ENCODE data around the gene TFR2. TPM values are rescaled to one million over a fixed set of nuclear protein-coding genes. Genes with fewer than 3 reads are reported as not detected.

TFR2 gene
- total and polyA plus RNA-seq, 5 donors from 2014 or later, result 1.2 to 8.0 (median 1.5) TPM

DNA sequence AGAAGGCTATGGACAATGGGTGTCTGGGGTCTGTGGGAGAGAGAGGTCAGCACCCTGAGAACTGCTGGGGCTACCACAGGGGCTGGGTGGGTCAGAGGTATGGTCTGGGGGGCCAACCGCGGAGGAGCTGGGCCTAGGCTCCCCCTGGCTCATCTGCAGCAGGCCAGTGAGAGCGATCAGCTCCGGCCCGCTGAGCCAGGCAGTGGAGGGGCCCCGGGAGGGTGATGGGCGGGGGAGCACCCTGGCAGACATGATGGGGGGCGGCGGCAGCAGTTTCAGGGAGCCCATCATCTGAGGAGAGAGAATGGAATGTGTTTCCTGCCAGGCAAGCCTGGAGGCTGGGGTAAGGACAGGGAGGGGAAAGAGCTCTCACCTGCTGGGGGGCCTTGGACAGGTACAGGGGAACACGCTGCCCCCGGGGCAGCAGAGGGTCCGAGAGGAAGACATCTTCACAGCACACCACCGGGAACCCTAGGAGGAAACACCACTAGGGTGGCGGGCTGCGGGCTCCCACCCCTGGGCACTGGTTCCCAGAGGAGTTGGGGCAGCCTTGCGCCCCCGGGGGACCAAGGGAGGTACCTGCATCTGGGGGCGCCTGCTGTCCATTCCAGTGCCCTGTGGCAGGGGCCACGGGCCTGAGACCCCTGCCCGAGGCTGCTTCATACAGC is 68.9 kb downstream of the TFR2 start:
- H3K9me3 Mint-ChIP-seq, result no peaks in the 10 kb centered on the region
- Histone ChIP-seq H3K36me3 (ENCODE audit: control insufficient read depth, insufficient read depth, low read length) (peaks cover 33% of the 10 kb centered on the region), H3K4me3 (ENCODE audit: low read depth, low read length) (no peak overlapping the region), H3K4me1 (ENCODE audit: control insufficient read depth, insufficient read depth, low read length, poor library complexity, severe bottlenecking) (peaks cover 44% of the 10 kb centered on the region), H3K9me3 (ENCODE audit: control insufficient read depth in 2 of 2, low read length in 2 of 2) (no peaks in the 10 kb centered on the region), H3K27ac (ENCODE audit: insufficient read depth, low read length, poor library complexity, severe bottlenecking) (no peak overlapping the region), H3K27me3 (ENCODE audit: control insufficient read depth, insufficient read depth, low read length) (no peaks in the 10 kb centered on the region)
- ATAC-seq (ENCODE audit: low read depth in 2 of 2) (no peak), DNase-seq (no peak)
- H3K4me1 Mint-ChIP-seq, result peaks cover 0 to 46% (median 19%) of the 10 kb centered on the region in 4 donors
- peak overlapping the region; percentile 41 to 87 (median 65) for H3K4me3 Mint-ChIP-seq
- peaks cover 10% of the 10 kb centered on the region for H3K36me3 Mint-ChIP-seq
- H3K27ac Mint-ChIP-seq, result peak overlapping the region in 2 of 3 donors; percentile 62 to 69
- H3K27me3 Mint-ChIP-seq, result peaks cover 12% of the 10 kb centered on the region

DNA sequence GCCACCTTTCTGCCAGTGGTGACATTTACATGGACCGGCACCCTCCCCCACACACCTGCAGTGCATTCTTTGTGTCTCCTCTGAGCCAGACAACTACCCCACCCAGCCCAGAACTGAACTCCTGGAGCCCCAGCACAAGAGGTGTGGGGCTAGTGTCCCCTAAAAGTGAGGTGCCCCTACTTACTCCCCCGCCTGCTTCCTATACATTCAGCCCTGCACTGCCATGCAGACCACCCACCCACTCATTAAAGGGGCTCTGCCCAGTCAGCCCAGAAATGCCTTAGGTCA is 69.6 kb downstream of the TFR2 start:
- no peaks in the 10 kb centered on the region for H3K9me3 Mint-ChIP-seq
- no peaks in the 10 kb centered on the region for H3K9me3 ChIP-seq (ENCODE audit: control insufficient read depth in 2 of 2, low read length in 2 of 2)
- H3K4me3 ChIP-seq (ENCODE audit: low read depth, low read length), result no peak overlapping the region
- H3K36me3 ChIP-seq (ENCODE audit: control insufficient read depth, insufficient read depth, low read length), result peaks cover 27% of the 10 kb centered on the region
- H3K27ac ChIP-seq (ENCODE audit: insufficient read depth, low read length, poor library complexity, severe bottlenecking), result no peak overlapping the region
- no peak for ATAC-seq (ENCODE audit: low read depth in 2 of 2)
- peak overlapping the region in 2 of 3 donors; percentile 62 to 69 for H3K27ac Mint-ChIP-seq
- H3K4me1 Mint-ChIP-seq, result peaks cover 0 to 49% (median 20%) of the 10 kb centered on the region in 4 donors
- no peaks in the 10 kb centered on the region for H3K27me3 ChIP-seq (ENCODE audit: control insufficient read depth, insufficient read depth, low read length)
- H3K4me1 ChIP-seq (ENCODE audit: control insufficient read depth, insufficient read depth, low read length, poor library complexity, severe bottlenecking), result peaks cover 44% of the 10 kb centered on the region
- no peak for DNase-seq
- H3K4me3 Mint-ChIP-seq, result peak overlapping the region; percentile 41 to 87 (median 65)
- peaks cover 10% of the 10 kb centered on the region for H3K36me3 Mint-ChIP-seq
- H3K27me3 Mint-ChIP-seq, result peaks cover 12% of the 10 kb centered on the region

DNA sequence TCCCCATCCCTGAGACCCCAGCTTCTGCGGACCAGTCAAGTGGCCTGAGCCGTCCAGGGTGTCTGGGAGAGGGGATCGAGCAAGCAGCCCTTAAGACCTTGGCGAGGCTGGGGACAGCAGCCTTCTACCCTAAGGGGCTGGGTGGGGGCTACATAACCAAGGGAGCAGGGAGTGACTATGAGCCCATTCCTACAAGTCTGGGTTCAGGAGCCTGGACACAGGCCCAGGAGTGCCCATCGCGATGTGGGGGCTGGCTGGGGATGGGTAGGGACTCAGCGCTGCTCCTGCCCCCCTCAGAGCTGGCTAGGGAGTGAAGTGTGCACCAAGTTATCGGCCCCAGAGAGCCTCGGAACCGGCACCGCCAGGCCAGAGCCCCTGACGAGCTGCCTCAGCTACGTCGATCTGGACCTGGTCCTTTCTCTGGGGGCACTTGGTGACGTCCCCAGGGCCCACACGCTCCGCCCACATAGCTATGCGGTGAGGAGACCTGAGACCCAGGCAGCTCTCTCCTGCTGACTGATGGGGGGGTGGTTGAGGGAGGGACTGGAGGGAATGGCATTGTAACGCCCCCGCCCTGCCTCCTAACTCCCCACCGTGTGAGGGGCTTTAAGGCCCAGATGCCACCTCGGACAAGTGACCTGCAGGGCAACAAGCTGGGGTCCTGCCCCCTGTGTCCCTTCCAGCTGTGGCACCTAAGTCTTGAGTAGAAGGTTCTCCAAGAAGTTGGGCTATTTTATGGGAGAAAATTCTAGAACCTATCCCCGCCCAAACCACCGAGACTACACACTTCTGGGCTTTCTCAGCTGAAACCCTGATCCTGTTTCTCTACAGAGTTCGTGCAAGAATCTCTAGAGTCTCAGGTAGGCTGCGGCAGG is 70.2 kb downstream of the TFR2 start:
- Mint-ChIP-seq H3K27ac (peak overlapping the region in 1 of 3 donors; percentile 76), H3K4me1 (peaks cover 0 to 50% (median 23%) of the 10 kb centered on the region in 4 donors)
- H3K4me1 ChIP-seq (ENCODE audit: control insufficient read depth, insufficient read depth, low read length, poor library complexity, severe bottlenecking), result peaks cover 44% of the 10 kb centered on the region

More for the DNA sequence above, 70.2 kb downstream of the TFR2 start:
- no peaks in the 10 kb centered on the region for H3K9me3 Mint-ChIP-seq
- ATAC-seq (ENCODE audit: low read depth in 2 of 2), result no peak
- Histone ChIP-seq H3K27ac (ENCODE audit: insufficient read depth, low read length, poor library complexity, severe bottlenecking) (no peak overlapping the region), H3K27me3 (ENCODE audit: control insufficient read depth, insufficient read depth, low read length) (no peaks in the 10 kb centered on the region), H3K36me3 (ENCODE audit: control insufficient read depth, insufficient read depth, low read length) (peaks cover 22% of the 10 kb centered on the region), H3K9me3 (ENCODE audit: control insufficient read depth in 2 of 2, low read length in 2 of 2) (no peaks in the 10 kb centered on the region), H3K4me3 (ENCODE audit: low read depth, low read length) (no peak overlapping the region)
- peaks cover 7% of the 10 kb centered on the region for H3K36me3 Mint-ChIP-seq
- H3K4me3 Mint-ChIP-seq, result peak overlapping the region in 3 of 4 donors; percentile 54 to 87 (median 61)
- no peak for DNase-seq
- peaks cover 12% of the 10 kb centered on the region for H3K27me3 Mint-ChIP-seq

Other genes starting within 250 kb of the TFR2 start
- 4.0 TPM for gene ZCWPW1, start 212.8 kb downstream of the TFR2 start, total RNA-seq
- 1 to 10 TPM; 2.2 to 5.4 (median 4.0) TPM for gene ZCWPW1, start 212.8 kb downstream of the TFR2 start, polyA plus RNA-seq
- 73.1 TPM for gene MEPCE, start 211.7 kb downstream of the TFR2 start, total RNA-seq
- gene MEPCE, start 211.7 kb downstream of the TFR2 start, polyA plus RNA-seq, result 10 to 100 TPM; 10.2 to 15.9 (median 13.5) TPM
- 52.8 TPM for gene PPP1R35, start 205.1 kb downstream of the TFR2 start, total RNA-seq
- gene PPP1R35, start 205.1 kb downstream of the TFR2 start, polyA plus RNA-seq, result 10 to 100 TPM; 42.3 to 72.2 (median 49.4) TPM
- 3.7 TPM for gene SPACDR, start 177.3 kb downstream of the TFR2 start, total RNA-seq
- gene SPACDR, start 177.3 kb downstream of the TFR2 start, polyA plus RNA-seq, result under 1 TPM in 2 of 4 donors, not detected in 2; 0.32 TPM
- 113 TPM for gene TSC22D4, start 162.3 kb downstream of the TFR2 start, total RNA-seq
- 10 to 100 TPM; 22.2 to 35.8 (median 33.4) TPM for gene TSC22D4, start 162.3 kb downstream of the TFR2 start, polyA plus RNA-seq
- 0.89 TPM for gene NYAP1, start 157.6 kb downstream of the TFR2 start, total RNA-seq
- not detected for gene NYAP1, start 157.6 kb downstream of the TFR2 start, polyA plus RNA-seq
- 40.8 TPM for gene AGFG2, start 102.3 kb downstream of the TFR2 start, total RNA-seq
- 10 to 100 TPM; 11.7 to 21.6 (median 16.0) TPM for gene AGFG2, start 102.3 kb downstream of the TFR2 start, polyA plus RNA-seq
- gene SAP25, start 67.7 kb downstream of the TFR2 start, total RNA-seq, result 47.4 TPM
- under 1 TPM in 1 of 4 donors, not detected in 3; 0.47 TPM for gene SAP25, start 67.7 kb downstream of the TFR2 start, polyA plus RNA-seq
- gene LRCH4, start 55.4 kb downstream of the TFR2 start, total RNA-seq, result 350 TPM
- gene LRCH4, start 55.4 kb downstream of the TFR2 start, polyA plus RNA-seq, result 100 to 1,000 TPM; 115 to 136 (median 126) TPM
- not detected for gene FBXO24, start 55.2 kb downstream of the TFR2 start, total RNA-seq
- under 1 TPM in 3 of 4 donors, not detected in 1; 0.21 to 0.26 (median 0.22) TPM for gene FBXO24, start 55.2 kb downstream of the TFR2 start, polyA plus RNA-seq
- gene PCOLCE, start 39.2 kb downstream of the TFR2 start, total RNA-seq, result 2.8 TPM
- 1 to 10 TPM in 1 of 4 donors, under 1 TPM in 2, not detected in 1; 0.23 to 1.5 (median 0.89) TPM for gene PCOLCE, start 39.2 kb downstream of the TFR2 start, polyA plus RNA-seq
- 13.9 TPM for gene MOSPD3, start 29.0 kb downstream of the TFR2 start, total RNA-seq
- gene MOSPD3, start 29.0 kb downstream of the TFR2 start, polyA plus RNA-seq, result 10 to 100 TPM; 13.8 to 22.9 (median 21.9) TPM
- gene ACTL6B, start 14.9 kb upstream of the TFR2 start, total RNA-seq, result not detected
- not detected for gene ACTL6B, start 14.9 kb upstream of the TFR2 start, polyA plus RNA-seq
- gene GNB2, start 32.2 kb upstream of the TFR2 start, total RNA-seq, result 160 TPM
- 10 to 100 TPM; 47.2 to 70.0 (median 66.8) TPM for gene GNB2, start 32.2 kb upstream of the TFR2 start, polyA plus RNA-seq
- gene GIGYF1, start 52.7 kb upstream of the TFR2 start, total RNA-seq, result 82.4 TPM
- gene GIGYF1, start 52.7 kb upstream of the TFR2 start, polyA plus RNA-seq, result under 1 TPM; 0.71 to 0.89 (median 0.73) TPM
- 11.3 TPM for gene POP7, start 64.6 kb upstream of the TFR2 start, total RNA-seq
- 10 to 100 TPM; 57.2 to 63.0 (median 61.5) TPM for gene POP7, start 64.6 kb upstream of the TFR2 start, polyA plus RNA-seq
- not detected for gene EPO, start 78.9 kb upstream of the TFR2 start, total RNA-seq
- under 1 TPM in 1 of 4 donors, not detected in 3; 0.23 TPM for gene EPO, start 78.9 kb upstream of the TFR2 start, polyA plus RNA-seq
- not detected for gene ZAN, start 92.0 kb upstream of the TFR2 start, total RNA-seq
- not detected for gene ZAN, start 92.0 kb upstream of the TFR2 start, polyA plus RNA-seq
- 3.0 TPM for gene EPHB4, start 186.0 kb upstream of the TFR2 start, total RNA-seq
- gene EPHB4, start 186.0 kb upstream of the TFR2 start, polyA plus RNA-seq, result not detected
- 42.7 TPM for gene SLC12A9, start 211.2 kb upstream of the TFR2 start, total RNA-seq
- gene SLC12A9, start 211.2 kb upstream of the TFR2 start, polyA plus RNA-seq, result 1 to 10 TPM; 5.7 to 8.6 (median 6.1) TPM
- gene TRIP6, start 225.8 kb upstream of the TFR2 start, total RNA-seq, result 8.4 TPM
- gene TRIP6, start 225.8 kb upstream of the TFR2 start, polyA plus RNA-seq, result 1 to 10 TPM; 2.8 to 5.8 (median 3.5) TPM
- 234 TPM for gene SRRT, start 233.6 kb upstream of the TFR2 start, total RNA-seq
- 10 to 100 TPM; 31.9 to 40.7 (median 36.7) TPM for gene SRRT, start 233.6 kb upstream of the TFR2 start, polyA plus RNA-seq
- gene UFSP1, start 248.2 kb upstream of the TFR2 start, total RNA-seq, result 0.94 TPM
- gene UFSP1, start 248.2 kb upstream of the TFR2 start, polyA plus RNA-seq, result 1 to 10 TPM in 3 of 4 donors, under 1 TPM in 1; 0.39 to 4.8 (median 1.9) TPM